B cell (primary cell): ENCODE results near the gene RRAS. TPM values are rescaled to one million over a fixed set of nuclear protein-coding genes. Genes with fewer than 3 reads are reported as not detected.

Experiments used
- ATAC-seq: fragments of 200-7000 bp; cut with Tn5 transposase; one replicate; pipeline ENCODE4 v1.10.0; 2021; ENCODE audit warnings: low read depth, mild to moderate bottlenecking, moderate number of reproducible peaks, moderate library complexity
- CTCF ChIA-PET: fragments of 350-600 bp; sonication (Branson Sonifier 250); formaldehyde crosslinking; loops from one replicate; lab custom pipeline; 2021; ENCODE audit warnings: antibody characterized with exemption, inconsistent platforms; lab: Charles Lee
- POLR2A ChIA-PET: fragments of 350-600 bp; sonication (Branson Sonifier 250); formaldehyde crosslinking; loops from one replicate; lab custom pipeline; 2021; ENCODE audit warnings: antibody characterized with exemption; lab: Charles Lee
- DNase-seq: peaks from one replicate; pipeline ENCODE4 v3.0.0; 2013
- H2AFZ ChIP-seq: 2 replicates; pipeline ENCODE4 v1.6.1; 2012; ENCODE audit warnings: mild to moderate bottlenecking, low read depth, low read length; ENCODE audit not compliant: insufficient read depth, poor library complexity, severe bottlenecking
- H3K27ac ChIP-seq, 2 donors: 1 replicate in 1 of 2; 2 replicates in 1 of 2; pipeline ENCODE4 v1.5.1; 2012 to 2013; ENCODE audit warnings: low read length in 2 of 2, mild to moderate bottlenecking in 2 of 2, moderate library complexity in 1 of 2
- H3K27me3 ChIP-seq, 4 experiments: fragments of 200-600 bp in 1 of 4; sonication (generic) in 1 of 4; replicated peaks in 1 of 4; 1 replicate in 2 of 4; 2 replicates in 2 of 4; pipeline versions ENCODE4 v1.6.1 to v1.7.0; 2013 to 2016; ENCODE audit warnings: low read length in 3 of 4, mild to moderate bottlenecking in 2 of 4, mixed read lengths in 1 of 4, moderate library complexity in 1 of 4; ENCODE audit not compliant: insufficient read depth in 4 of 4, control insufficient read depth in 3 of 4; ENCODE audit errors: control extremely low read depth in 1 of 4
- H3K36me3 ChIP-seq, 2 experiments: replicated peaks in 1 of 2; 1 replicate in 1 of 2; 2 replicates in 1 of 2; pipeline versions ENCODE4 v1.6.1 to v1.7.1; 2013; ENCODE audit warnings: low read length in 1 of 2; ENCODE audit not compliant: insufficient read depth in 2 of 2, control insufficient read depth in 1 of 2; ENCODE audit errors: control extremely low read depth in 1 of 2, extremely low read depth in 1 of 2
- H3K4me1 ChIP-seq, 2 donors: fragments of 200-600 bp in 1 of 2; sonication (generic) in 1 of 2; 1 replicate in 1 of 2; 2 replicates in 1 of 2; pipeline versions ENCODE4 v1.5.1 to v1.6.1; 2013 to 2017; ENCODE audit warnings: low read length in 2 of 2; ENCODE audit not compliant: control insufficient read depth in 2 of 2, insufficient read depth in 2 of 2
- H3K4me2 ChIP-seq: replicated peaks from 2 replicates; pipeline ENCODE3; 2012; ENCODE audit warnings: mild to moderate bottlenecking, low read depth, low read length; ENCODE audit not compliant: poor library complexity, severe bottlenecking
- H3K4me3 ChIP-seq, 5 experiments: fragments of 200-600 bp in 1 of 5; sonication (generic) in 1 of 5; 1 replicate in 3 of 5; 2 replicates in 2 of 5; pipeline versions ENCODE4 v1.5.1 to v1.7.0; 2011 to 2016; ENCODE audit warnings: low read length in 4 of 5, mild to moderate bottlenecking in 4 of 5, low read depth in 2 of 5, control low read depth in 1 of 5, moderate library complexity in 1 of 5; ENCODE audit not compliant: insufficient read depth in 1 of 5; ENCODE audit errors: control extremely low read depth in 1 of 5, extremely low read depth in 1 of 5
- H3K79me2 ChIP-seq: fragments of 200-600 bp; sonication (generic); one replicate; pipeline ENCODE4 v1.6.0; 2016; ENCODE audit warnings: low read length; ENCODE audit not compliant: control insufficient read depth, insufficient read depth
- H3K9ac ChIP-seq: fragments of 200-600 bp; sonication (generic); 2 replicates; pipeline ENCODE4 v1.6.1; 2017; ENCODE audit warnings: mild to moderate bottlenecking, low read length, moderate library complexity
- H3K9me3 ChIP-seq, 3 donors: one replicate each; pipeline versions ENCODE4 v1.6.1 to v1.7.1; 2013; ENCODE audit warnings: low read length in 2 of 3; ENCODE audit not compliant: control insufficient read depth in 2 of 3, insufficient read depth in 1 of 3; ENCODE audit errors: control extremely low read depth in 1 of 3
- H4K20me1 ChIP-seq: 2 replicates; pipeline ENCODE4 v1.6.0; 2012; ENCODE audit warnings: mild to moderate bottlenecking, low read length; ENCODE audit not compliant: insufficient read depth, control insufficient read depth, poor library complexity, severe bottlenecking
- H3K27ac Mint-ChIP-seq: one replicate; pipeline ENCODE4 v1.8.0; 2021; ENCODE audit warnings: mixed read lengths
- H3K27me3 Mint-ChIP-seq: one replicate; pipeline ENCODE4 v1.8.0; 2021; ENCODE audit warnings: mixed read lengths
- H3K4me1 Mint-ChIP-seq: one replicate; pipeline ENCODE4 v1.8.0; 2021; ENCODE audit warnings: mixed read lengths
- H3K4me3 Mint-ChIP-seq: one replicate; pipeline ENCODE4 v1.8.0; 2021; ENCODE audit warnings: mixed read lengths
- H3K9me3 Mint-ChIP-seq: one replicate; pipeline ENCODE4 v1.8.0; 2022; ENCODE audit warnings: mixed read lengths; ENCODE audit not compliant: insufficient read depth
- CTCF ChIP-seq: fragments of 200-600 bp; IDR thresholded peaks from one replicate; pipeline ENCODE4 v1.8.0; 2022; ENCODE audit warnings: antibody characterized with exemption, mild to moderate bottlenecking
- EZH2 ChIP-seq: IDR thresholded peaks from 2 replicates; pipeline ENCODE4 v1.6.1; 2012; ENCODE audit warnings: borderline replicate concordance, low read depth, mild to moderate bottlenecking, moderate library complexity, low read length; ENCODE audit not compliant: insufficient read depth, poor library complexity, severe bottlenecking
- WGBS: methylation state at CpG from one replicate; pipeline ENCODE4 v1.1.5; 2013; ENCODE audit warnings: missing lambda C conversion rate; ENCODE audit not compliant: insufficient coverage; 5-methylcytosine and 5-hydroxymethylcytosine counted together
- intact Hi-C: fragments of 100-400 bp; cut with micrococcal nuclease; formaldehyde crosslinking; loops from one replicate; pipeline ENCODE4 v1.10.0; 2022
- polyA plus RNA-seq: library from polyadenylated mRNA; depleted of rRNA; stranded (reverse); fragments of >200 nt; gene quantifications from 2 replicates; pipeline ENCODE4 v1.2.3, GENCODE V29; 2012
- total RNA-seq, 2 donors: library from RNA; stranded (reverse); fragments of 120-200 nt in 1 of 2; gene quantifications; 1 replicate in 1 of 2; 2 replicates in 1 of 2; pipeline versions ENCODE4 v1.2.3 to v1.2.4, GENCODE V29; 2013 to 2022

RRAS gene
- total and polyA plus RNA-seq, 2 donors (not counting 1 experiment from before 2014, with no cell fraction given) = 5.6 to 21.0 TPM

- no peak overlapping the region for H3K9ac ChIP-seq
- H3K9me3 ChIP-seq = peaks cover 0 to 11% (median 0%) of the 10 kb centered on the region in 3 donors
- H3K27me3 ChIP-seq = no peaks in the 10 kb centered on the region
- no peak for TF ChIP-seq EZH2
- TF ChIP-seq CTCF = no peak
- H3K27ac ChIP-seq = no peak overlapping the region
- H4K20me1 ChIP-seq = peaks cover 83% of the 10 kb centered on the region
- no peak overlapping the region for H3K27ac Mint-ChIP-seq
- no peaks in the 10 kb centered on the region for H3K9me3 Mint-ChIP-seq
- no peak for ATAC-seq
- H3K79me2 ChIP-seq = peaks cover 56% of the 10 kb centered on the region
- intact Hi-C loops = no loop called here
- no peaks in the 10 kb centered on the region for H3K27me3 Mint-ChIP-seq
- peaks cover 9% of the 10 kb centered on the region for H3K4me1 Mint-ChIP-seq
- no peak for DNase-seq
- H3K4me3 Mint-ChIP-seq = no peak overlapping the region
- no peak overlapping the region for H3K4me2 ChIP-seq
- CTCF ChIA-PET = interaction anchor here (0.7 kb wide), 1 partner anchor 781 kb away, joined by 3 read pairs; no protein-coding TSS in a partner anchor
- no peak overlapping the region for H3K4me3 ChIP-seq
- H3K4me1 ChIP-seq = no peaks in the 10 kb centered on the region
- POLR2A ChIA-PET = interaction anchor here (1.5 kb wide), 1 partner anchor 60 kb away, joined by 3 read pairs; no protein-coding TSS in a partner anchor
- no peak overlapping the region for H2AFZ ChIP-seq
- H3K36me3 ChIP-seq = peaks cover 11 to 78% of the 10 kb centered on the region in 2 experiments
- WGBS = 100% methylated on average over 4 of the region's 7 CpGs
Observed at GRCh38 chr19:49616945-49617344, 23.0 kb downstream of the RRAS start.

GRCh38 chr19:49616532-49616931 is 23.4 kb downstream of the RRAS start:
- Histone ChIP-seq H3K27me3 (no peaks in the 10 kb centered on the region), H4K20me1 (peaks cover 80% of the 10 kb centered on the region), H3K27ac (no peak overlapping the region), H3K36me3 (peaks cover 11 to 74% of the 10 kb centered on the region in 2 experiments), H3K9ac (no peak overlapping the region), H2AFZ (no peak overlapping the region), H3K9me3 (peaks cover 0 to 11% (median 0%) of the 10 kb centered on the region in 3 donors), H3K4me3 (no peak overlapping the region), H3K4me1 (no peaks in the 10 kb centered on the region), H3K4me2 (no peak overlapping the region), H3K79me2 (peaks cover 53% of the 10 kb centered on the region)
- no peak overlapping the region for H3K27ac Mint-ChIP-seq
- 96% methylated on average over 6 of the region's 7 CpGs for WGBS
- intact Hi-C loops = no loop called here
- TF ChIP-seq EZH2 (no peak), CTCF (no peak)
- DNase-seq = no peak
- H3K27me3 Mint-ChIP-seq = no peaks in the 10 kb centered on the region
- H3K9me3 Mint-ChIP-seq = no peaks in the 10 kb centered on the region
- CTCF ChIA-PET = no interaction called here
- no peak overlapping the region for H3K4me3 Mint-ChIP-seq
- POLR2A ChIA-PET = interaction anchor here (1.5 kb wide), 1 partner anchor 60 kb away, joined by 3 read pairs; no protein-coding TSS in a partner anchor
- peaks cover 9% of the 10 kb centered on the region for H3K4me1 Mint-ChIP-seq
- no peak for ATAC-seq
